Amygdala (tissue), 56 donors: ENCODE measurements around the gene CDX1.

Experiments
- DNase-seq, 56 donors: peaks; one replicate each; lab custom pipeline; 2025; lab: John Stamatoyannopoulos, UW

Gene CDX1

GRCh38 chr5:150130493-150130922, 36.1 kb upstream of the CDX1 start:
- DNase-seq, result no peak

- no peak for DNase-seq
Observed at GRCh38 chr5:150131461-150131860, 35.1 kb upstream of the CDX1 start.

- no peak for DNase-seq
Observed at GRCh38 chr5:150131978-150132694, 34.4 kb upstream of the CDX1 start.

GRCh38 chr5:150132740-150133139, 33.8 kb upstream of the CDX1 start:
- DNase-seq, result no peak

GRCh38 chr5:150133581-150134197, 32.9 kb upstream of the CDX1 start:
- DNase-seq, result no peak

- no peak for DNase-seq
Observed at GRCh38 chr5:150134198-150134588, 32.4 kb upstream of the CDX1 start.

- DNase-seq, result no peak
Observed at GRCh38 chr5:150135557-150136304, 30.8 kb upstream of the CDX1 start.

GRCh38 chr5:150136305-150137167, 30.0 kb upstream of the CDX1 start:
- no peak for DNase-seq

GRCh38 chr5:150137168-150137957, 29.2 kb upstream of the CDX1 start:
- DNase-seq, result no peak

GRCh38 chr5:150137997-150138396, 28.6 kb upstream of the CDX1 start:
- no peak for DNase-seq

- DNase-seq, result peak in 38 of 56 donors; percentile 13 to 77 (median 48)
Observed at GRCh38 chr5:150138551-150139265, 27.9 kb upstream of the CDX1 start.

GRCh38 chr5:150139334-150139733, 27.2 kb upstream of the CDX1 start:
- DNase-seq, result no peak

GRCh38 chr5:150140830-150141229, 25.7 kb upstream of the CDX1 start:
- no peak for DNase-seq

- no peak for DNase-seq
Observed at GRCh38 chr5:150141544-150142184, 24.9 kb upstream of the CDX1 start.

GRCh38 chr5:150142185-150142958, 24.2 kb upstream of the CDX1 start:
- DNase-seq, result no peak

GRCh38 chr5:150142959-150143349, 23.6 kb upstream of the CDX1 start:
- no peak for DNase-seq

- DNase-seq, result peak in 7 of 56 donors; percentile 11 to 46 (median 31)
Observed at GRCh38 chr5:150143350-150144245, 23.0 kb upstream of the CDX1 start.
